IMR-90 (cell line): Measurements from ENCODE around the gene OSBPL3.

ENCODE experiments used
- CTCF ChIP-seq: conservative IDR thresholded peaks from 2 replicates; pipeline ENCODE4 v1.5.1; 2012; ENCODE audit warnings: mild to moderate bottlenecking, low read depth, low read length, improper control_type of control experiment
- FOS ChIP-seq: fragments of 150-350 bp; IDR thresholded peaks from 2 replicates; pipeline ENCODE4 v1.6.1; 2016; ENCODE audit warnings: low read depth, low read length

GRCh38 chr7:24912874-24913514 lies 67.0 kb downstream of the OSBPL3 start:
- TF ChIP-seq CTCF (no peak), FOS (no peak)
